HepG2 (cell line): ENCODE measurements around the gene ATP2A3. TPM values are rescaled to one million over a fixed set of nuclear protein-coding genes. Genes with fewer than 3 reads are reported as not detected.
A peak's percentile ranks its signal among the peaks of the same experiment; 100 is the strongest.

Experiments used
- ATAC-seq: fragments of 200-7000 bp; cut with Tn5 transposase; 3 replicates; pipeline ENCODE4 v1.9.1; 2020; ENCODE audit warnings: mild to moderate bottlenecking, moderate library complexity
- BruUV-seq: library from RNA; stranded (reverse); fragments of 400-500 nt; replicated peaks from 2 replicates; lab custom pipeline; 2021; lab: Mats Ljungman, UMichigan
- CTCF ChIA-PET: fragments of 300-600 bp; formaldehyde crosslinking; extraction: SDS; loops from one replicate; lab custom pipeline; 2021; ENCODE audit warnings: low total read pairs, inconsistent platforms, low intra/inter-chr PET ratio; lab: Yijun Ruan, JAX
- POLR2A ChIA-PET: fragments of 350-600 bp; sonication (Branson Sonifier 250); formaldehyde crosslinking; loops from one replicate; lab custom pipeline; 2020; ENCODE audit warnings: antibody characterized with exemption, inconsistent platforms; lab: Yijun Ruan, JAX
- DNase-seq: peaks from one replicate; pipeline ENCODE4 v3.0.0-alpha.2; 2015; ENCODE audit warnings: low spot score
- FAIRE-seq: peaks from 3 replicates; lab custom pipeline; 2011; peaks lifted over from hg19 to GRCh38; lab: Jason Lieb, UNC
- H2AFZ ChIP-seq: one replicate; pipeline ENCODE4 v1.6.1; 2011; ENCODE audit warnings: low read length, inconsistent platforms
- H3K27ac ChIP-seq: fragments of 300-600 bp; 3 replicates; pipeline ENCODE4 v1.8.0; 2011; ENCODE audit warnings: mixed run types, mild to moderate bottlenecking, mixed read lengths, low read length, inconsistent platforms; ENCODE audit not compliant: insufficient read depth; ENCODE audit errors: extremely low read length
- H3K27me3 ChIP-seq, 2 experiments: fragments of 200-600 bp in 1 of 2; 2 replicates in 1 of 2; 3 replicates in 1 of 2; pipeline versions ENCODE4 v1.6.0 to v1.8.0; 2011; ENCODE audit warnings: low read length in 2 of 2, mild to moderate bottlenecking in 2 of 2, moderate library complexity in 2 of 2, inconsistent platforms in 1 of 2; ENCODE audit not compliant: insufficient read depth in 2 of 2, control insufficient read depth in 1 of 2
- H3K36me3 ChIP-seq, 2 experiments: fragments of 200-600 bp in 1 of 2; replicated peaks in 1 of 2; 2 replicates in 1 of 2; 3 replicates in 1 of 2; pipeline versions ENCODE4 v1.5.1 to v1.8.0; 2011; ENCODE audit warnings: low read length in 2 of 2, inconsistent platforms in 1 of 2; ENCODE audit not compliant: insufficient read depth in 2 of 2, control insufficient read depth in 1 of 2
- H3K4me1 ChIP-seq: 2 replicates; pipeline ENCODE4 v1.5.1; 2012; ENCODE audit warnings: low read length, inconsistent platforms; ENCODE audit not compliant: insufficient read depth
- H3K4me2 ChIP-seq: 2 replicates; pipeline ENCODE4 v1.6.0; 2011; ENCODE audit warnings: low read depth, low read length, inconsistent platforms
- H3K4me3 ChIP-seq, 3 experiments: fragments of 200-600 bp in 1 of 3; sonication (generic), shearing (Covaris generic) in 1 of 3; replicated peaks in 1 of 3; 2 replicates each; pipeline ENCODE4 v1.5.1; 2011 to 2016; ENCODE audit warnings: low read length in 3 of 3, inconsistent platforms in 2 of 3, low read depth in 2 of 3, mild to moderate bottlenecking in 2 of 3, control low read depth in 1 of 3, mixed read lengths in 1 of 3; ENCODE audit not compliant: insufficient read depth in 1 of 3
- H3K79me2 ChIP-seq: one replicate; pipeline ENCODE4 v1.6.1; 2011; ENCODE audit warnings: low read length, inconsistent platforms; ENCODE audit not compliant: insufficient read depth
- H3K9ac ChIP-seq: 2 replicates; pipeline ENCODE4 v1.6.0; 2011; ENCODE audit warnings: mild to moderate bottlenecking, low read depth, low read length, inconsistent platforms; ENCODE audit not compliant: insufficient read depth
- H3K9me3 ChIP-seq: 2 replicates; pipeline ENCODE4 v1.5.1; 2012; ENCODE audit warnings: mild to moderate bottlenecking, low read length
- H4K20me1 ChIP-seq: 2 replicates; pipeline ENCODE4 v1.6.0; 2011; ENCODE audit warnings: inconsistent platforms, mild to moderate bottlenecking, low read length, moderate library complexity; ENCODE audit not compliant: insufficient read depth
- CHD2 ChIP-seq: IDR thresholded peaks from 2 replicates; pipeline ENCODE4 v1.6.1; 2011; ENCODE audit warnings: low read depth, low read length, improper control_type of control experiment
- KAT8 ChIP-seq: IDR thresholded peaks from 2 replicates; pipeline ENCODE4 v1.6.1; 2016; ENCODE audit warnings: missing genetic modification reagents, missing compliant biosample characterization
- MED8 ChIP-seq: sonication (generic); formaldehyde crosslinking; IDR thresholded peaks from 2 replicates; pipeline ENCODE4 v1.8.1; 2023; ENCODE audit warnings: mild to moderate bottlenecking, missing genetic modification reagents; ENCODE audit not compliant: insufficient replicate concordance
- MIER2 ChIP-seq: IDR thresholded peaks from 2 replicates; pipeline ENCODE4 v1.6.1; 2016; ENCODE audit warnings: missing biosample characterization, missing genetic modification reagents
- POGZ ChIP-seq: sonication (generic); formaldehyde crosslinking; IDR thresholded peaks from 2 replicates; pipeline ENCODE4 v1.4.0; 2020; ENCODE audit warnings: mild to moderate bottlenecking, missing genetic modification reagents
- RXRA ChIP-seq: sonication (generic); formaldehyde crosslinking; IDR thresholded peaks from 2 replicates; pipeline ENCODE4 v1.5.1; 2020; ENCODE audit warnings: missing genetic modification reagents
- ZFP36L2 ChIP-seq: sonication (generic); formaldehyde crosslinking; IDR thresholded peaks from 2 replicates; pipeline ENCODE4 v1.4.0; 2020; ENCODE audit warnings: missing genetic modification reagents
- ZFP62 ChIP-seq: sonication (generic); formaldehyde crosslinking; IDR thresholded peaks from 2 replicates; pipeline ENCODE4 v1.4.0; 2020; ENCODE audit warnings: missing genetic modification reagents
- ZMYM2 ChIP-seq: sonication (generic); formaldehyde crosslinking; IDR thresholded peaks from 2 replicates; pipeline ENCODE4 v1.8.0; 2022; ENCODE audit warnings: mild to moderate bottlenecking, missing genetic modification reagents
- WGBS: methylation state at CpG from one replicate; pipeline ENCODE4 v1.1.6; 2017; ENCODE audit warnings: low lambda C conversion rate; 5-methylcytosine and 5-hydroxymethylcytosine counted together
- in situ Hi-C: cut with HindIII; loops from 2 replicates; pipeline ENCODE4 v1.10.0; 2017; ENCODE audit warnings: low pct_unique_long_range_greater_than_20kb; ENCODE audit not compliant: extremely low pct_ligation_motif_present
- intact Hi-C: fragments of 100-400 bp; cut with micrococcal nuclease; formaldehyde crosslinking; loops from one replicate; pipeline ENCODE4 v1.10.0; 2022; ENCODE audit not compliant: unreplicated experiment
- polyA plus RNA-seq, 8 experiments: library from polyadenylated mRNA; depleted of rRNA in 3 of 8; stranded (reverse) in 7 of 8; unstranded in 1 of 8; fragments of >200 nt; fragmentation: Illumina TruSeq in 4 of 8; extraction: Trizol in 4 of 8; gene quantifications; 2 replicates each; pipeline versions ENCODE4 v1.2.1 to v1.2.3, GENCODE V29; 2011 to 2016; ENCODE audit warnings: low read depth in 4 of 8, missing spikeins in 1 of 8, mixed read lengths in 1 of 8; ENCODE audit not compliant: insufficient read depth in 1 of 8
- total RNA-seq, 5 experiments: library from RNA; depleted of rRNA; stranded (reverse); fragments of >200 nt; fragmentation: Illumina TruSeq; extraction: Trizol; gene quantifications; 2 replicates each; pipeline ENCODE4 v1.2.3, GENCODE V29; 2016; ENCODE audit warnings: low read depth in 1 of 5
- TF ChIP-seq, protein P1 (sequence below): sonication (generic); formaldehyde crosslinking; IDR thresholded peaks from 2 replicates; pipeline ENCODE4 v1.8.1; 2022; ENCODE audit warnings: mild to moderate bottlenecking, missing genetic modification reagents
- TF ChIP-seq, protein P2 (sequence below), 2 experiments: sonication (generic) in 1 of 2; formaldehyde crosslinking in 1 of 2; IDR thresholded peaks; 2 replicates each; pipeline versions ENCODE4 v1.4.0 to v1.6.1; 2018 to 2020; ENCODE audit warnings: missing genetic modification reagents in 2 of 2, borderline replicate concordance in 1 of 2, low read depth in 1 of 2, mild to moderate bottlenecking in 1 of 2, missing biosample characterization in 1 of 2
- TF ChIP-seq, protein P3 (sequence below): sonication (generic); formaldehyde crosslinking; IDR thresholded peaks from 2 replicates; pipeline ENCODE4 v1.8.1; 2022; ENCODE audit warnings: low read depth, mild to moderate bottlenecking, missing genetic modification reagents
- TF ChIP-seq, protein P4 (sequence below): sonication (generic); formaldehyde crosslinking; IDR thresholded peaks from 2 replicates; pipeline ENCODE4 v1.8.1; 2023; ENCODE audit warnings: mild to moderate bottlenecking, missing genetic modification reagents

ATP2A3 gene
- total and polyA plus RNA-seq, 2 of the 13 experiments (the other 11 are each of a cell fraction or from before 2014, with no cell fraction given) = 0.07 TPM; not detected in 1

DNA sequence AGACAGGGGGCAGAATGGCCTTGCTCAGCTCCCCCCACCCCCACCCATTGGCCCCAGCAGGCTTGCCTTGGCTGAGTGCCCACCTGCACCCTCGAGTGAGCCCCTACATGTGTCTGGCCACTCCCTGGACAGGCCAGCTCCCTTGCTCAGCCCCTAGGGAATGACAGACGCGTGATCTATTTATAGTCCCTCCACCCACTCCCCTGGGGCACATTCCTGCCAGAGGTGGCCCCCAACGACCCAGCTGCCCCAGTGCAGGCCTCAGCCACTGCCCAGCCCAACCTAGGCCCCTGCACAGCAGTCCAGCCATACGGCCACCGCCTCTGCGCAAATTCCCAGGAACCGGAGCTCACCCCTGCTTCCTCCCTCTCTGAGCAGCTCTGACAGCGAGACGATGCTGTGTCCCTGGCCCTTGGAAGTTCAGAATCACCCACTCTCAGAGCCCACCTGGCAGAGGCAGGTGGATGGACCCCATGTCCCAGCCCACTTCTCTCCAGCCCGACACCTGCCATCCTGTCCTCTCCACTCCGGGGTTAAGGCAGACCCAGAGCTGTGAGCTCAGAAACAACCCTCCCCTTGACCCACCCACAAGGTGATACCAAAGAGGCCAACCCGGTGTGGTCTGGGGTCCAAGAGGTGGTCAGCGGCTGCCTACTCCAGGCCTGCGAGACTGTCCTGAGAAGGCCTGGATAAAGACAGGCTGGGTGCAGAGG lies 36.5 kb downstream of the ATP2A3 start:
- no peaks in the 10 kb centered on the region for H3K36me3 ChIP-seq
- peak overlapping the region; percentile 49; the same call in 1 of the 2 replicates for H3K4me2 ChIP-seq
- peaks cover 18 to 61% of the 10 kb centered on the region in 2 experiments for H3K27me3 ChIP-seq
- H2AFZ ChIP-seq = no peak overlapping the region
- POLR2A ChIA-PET = no interaction called here
- intact Hi-C loops (no loop called here), in situ Hi-C loops (no loop called here)
- DNase-seq (no peak), FAIRE-seq (no peak), ATAC-seq (peak; percentile 7; the same call in 2 of the 3 replicates)
- no peaks in the 10 kb centered on the region for H3K9me3 ChIP-seq
- H3K79me2 ChIP-seq = no peaks in the 10 kb centered on the region
- peaks cover 38% of the 10 kb centered on the region for H3K4me1 ChIP-seq
- H4K20me1 ChIP-seq = no peaks in the 10 kb centered on the region
- no peak overlapping the region for H3K9ac ChIP-seq
- BruUV-seq = no TSS peak
- CTCF ChIA-PET = no interaction called here
- H3K27ac ChIP-seq = no peak overlapping the region
- TF ChIP-seq, protein P1, sequence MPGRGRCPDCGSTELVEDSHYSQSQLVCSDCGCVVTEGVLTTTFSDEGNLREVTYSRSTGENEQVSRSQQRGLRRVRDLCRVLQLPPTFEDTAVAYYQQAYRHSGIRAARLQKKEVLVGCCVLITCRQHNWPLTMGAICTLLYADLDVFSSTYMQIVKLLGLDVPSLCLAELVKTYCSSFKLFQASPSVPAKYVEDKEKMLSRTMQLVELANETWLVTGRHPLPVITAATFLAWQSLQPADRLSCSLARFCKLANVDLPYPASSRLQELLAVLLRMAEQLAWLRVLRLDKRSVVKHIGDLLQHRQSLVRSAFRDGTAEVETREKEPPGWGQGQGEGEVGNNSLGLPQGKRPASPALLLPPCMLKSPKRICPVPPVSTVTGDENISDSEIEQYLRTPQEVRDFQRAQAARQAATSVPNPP (CRISPR knock-in tag) = no peak
- TF ChIP-seq, protein P2, sequence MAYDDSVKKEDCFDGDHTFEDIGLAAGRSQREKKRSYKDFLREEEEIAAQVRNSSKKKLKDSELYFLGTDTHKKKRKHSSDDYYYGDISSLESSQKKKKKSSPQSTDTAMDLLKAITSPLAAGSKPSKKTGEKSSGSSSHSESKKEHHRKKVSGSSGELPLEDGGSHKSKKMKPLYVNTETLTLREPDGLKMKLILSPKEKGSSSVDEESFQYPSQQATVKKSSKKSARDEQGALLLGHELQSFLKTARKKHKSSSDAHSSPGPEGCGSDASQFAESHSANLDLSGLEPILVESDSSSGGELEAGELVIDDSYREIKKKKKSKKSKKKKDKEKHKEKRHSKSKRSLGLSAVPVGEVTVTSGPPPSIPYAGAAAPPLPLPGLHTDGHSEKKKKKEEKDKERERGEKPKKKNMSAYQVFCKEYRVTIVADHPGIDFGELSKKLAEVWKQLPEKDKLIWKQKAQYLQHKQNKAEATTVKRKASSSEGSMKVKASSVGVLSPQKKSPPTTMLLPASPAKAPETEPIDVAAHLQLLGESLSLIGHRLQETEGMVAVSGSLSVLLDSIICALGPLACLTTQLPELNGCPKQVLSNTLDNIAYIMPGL (CRISPR knock-in tag; IDR thresholded peaks at IDR 0.05; ENCODE audit: borderline replicate concordance in 1 of 2, low read depth in 1 of 2) = no peak
- TF ChIP-seq CHD2 = no peak
- no peak for TF ChIP-seq MED8 (CRISPR knock-in tag)
- TF ChIP-seq KAT8 = no peak
- no peak for TF ChIP-seq ZMYM2
- TF ChIP-seq ZFP36L2 (CRISPR knock-in tag) = no peak
- no peak for TF ChIP-seq ZFP62
- no peak for TF ChIP-seq MIER2 (CRISPR knock-in tag)
- TF ChIP-seq, protein P3, sequence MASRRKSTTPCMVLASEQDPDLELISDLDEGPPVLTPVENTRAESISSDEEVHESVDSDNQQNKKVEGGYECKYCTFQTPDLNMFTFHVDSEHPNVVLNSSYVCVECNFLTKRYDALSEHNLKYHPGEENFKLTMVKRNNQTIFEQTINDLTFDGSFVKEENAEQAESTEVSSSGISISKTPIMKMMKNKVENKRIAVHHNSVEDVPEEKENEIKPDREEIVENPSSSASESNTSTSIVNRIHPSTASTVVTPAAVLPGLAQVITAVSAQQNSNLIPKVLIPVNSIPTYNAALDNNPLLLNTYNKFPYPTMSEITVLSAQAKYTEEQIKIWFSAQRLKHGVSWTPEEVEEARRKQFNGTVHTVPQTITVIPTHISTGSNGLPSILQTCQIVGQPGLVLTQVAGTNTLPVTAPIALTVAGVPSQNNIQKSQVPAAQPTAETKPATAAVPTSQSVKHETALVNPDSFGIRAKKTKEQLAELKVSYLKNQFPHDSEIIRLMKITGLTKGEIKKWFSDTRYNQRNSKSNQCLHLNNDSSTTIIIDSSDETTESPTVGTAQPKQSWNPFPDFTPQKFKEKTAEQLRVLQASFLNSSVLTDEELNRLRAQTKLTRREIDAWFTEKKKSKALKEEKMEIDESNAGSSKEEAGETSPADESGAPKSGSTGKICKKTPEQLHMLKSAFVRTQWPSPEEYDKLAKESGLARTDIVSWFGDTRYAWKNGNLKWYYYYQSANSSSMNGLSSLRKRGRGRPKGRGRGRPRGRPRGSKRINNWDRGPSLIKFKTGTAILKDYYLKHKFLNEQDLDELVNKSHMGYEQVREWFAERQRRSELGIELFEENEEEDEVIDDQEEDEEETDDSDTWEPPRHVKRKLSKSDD = no peak
- no peak for TF ChIP-seq POGZ
- TF ChIP-seq, protein P4, sequence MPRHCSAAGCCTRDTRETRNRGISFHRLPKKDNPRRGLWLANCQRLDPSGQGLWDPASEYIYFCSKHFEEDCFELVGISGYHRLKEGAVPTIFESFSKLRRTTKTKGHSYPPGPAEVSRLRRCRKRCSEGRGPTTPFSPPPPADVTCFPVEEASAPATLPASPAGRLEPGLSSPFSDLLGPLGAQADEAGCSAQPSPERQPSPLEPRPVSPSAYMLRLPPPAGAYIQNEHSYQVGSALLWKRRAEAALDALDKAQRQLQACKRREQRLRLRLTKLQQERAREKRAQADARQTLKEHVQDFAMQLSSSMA = no peak
- TF ChIP-seq RXRA (CRISPR knock-in tag) = no peak
- 44% methylated on average over 11 of the region's 15 CpGs for WGBS
- H3K4me3 ChIP-seq = no peak overlapping the region
